ENCODE data around the gene SGTA. TPM values are rescaled to one million over a fixed set of nuclear protein-coding genes. Genes with fewer than 3 reads are reported as not detected.

SGTA gene
- total RNA-seq, 1 experiment from 2014 or later: 35.1 TPM

DNA sequence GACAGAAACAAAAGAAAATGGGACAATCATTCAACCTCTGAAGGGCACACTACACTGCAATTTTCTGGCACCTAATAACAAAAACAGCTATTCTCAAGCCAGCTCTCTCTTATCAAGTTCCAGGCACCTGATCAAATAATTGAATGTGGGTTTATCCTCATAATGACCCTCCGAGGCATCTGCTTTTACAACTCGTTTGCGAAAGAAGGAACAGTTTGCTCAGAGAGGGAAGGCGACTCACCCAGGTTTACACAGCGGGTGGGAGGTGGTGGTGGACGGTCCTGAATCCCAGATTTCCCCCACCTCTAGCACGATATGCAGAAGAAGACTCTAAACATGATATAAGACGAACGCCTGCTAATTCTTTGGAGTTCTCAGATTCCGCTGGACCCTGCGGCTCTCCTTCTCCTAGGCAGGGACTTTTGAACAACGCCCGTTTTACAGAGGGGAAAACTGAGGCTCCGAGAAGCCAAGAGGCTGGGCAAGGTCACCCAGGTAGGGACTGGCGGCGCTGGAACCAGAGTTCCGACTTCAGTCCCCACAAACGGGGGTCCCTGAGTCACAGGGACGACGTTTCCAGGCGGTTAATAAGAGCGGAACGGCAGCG lies 641 bp downstream of the SGTA start:
- in situ Hi-C loops (cut with HindIII; ENCODE audit: low pct_unique_long_range_greater_than_20kb, low sequenced_read_pairs): no loop called here
- no peak for DNase-seq (ENCODE audit: low read depth, low spot score)

- no peak for DNase-seq (ENCODE audit: low read depth, low spot score)
- in situ Hi-C loops (cut with HindIII; ENCODE audit: low pct_unique_long_range_greater_than_20kb, low sequenced_read_pairs): no loop called here
Measured at GRCh38 chr19:2780284-2780683, 2.8 kb downstream of the SGTA start.

GRCh38 chr19:2779121-2779740 lies 3.8 kb downstream of the SGTA start:
- in situ Hi-C loops (cut with HindIII; ENCODE audit: low pct_unique_long_range_greater_than_20kb, low sequenced_read_pairs): no loop called here
- no peak for DNase-seq (ENCODE audit: low read depth, low spot score)

DNA sequence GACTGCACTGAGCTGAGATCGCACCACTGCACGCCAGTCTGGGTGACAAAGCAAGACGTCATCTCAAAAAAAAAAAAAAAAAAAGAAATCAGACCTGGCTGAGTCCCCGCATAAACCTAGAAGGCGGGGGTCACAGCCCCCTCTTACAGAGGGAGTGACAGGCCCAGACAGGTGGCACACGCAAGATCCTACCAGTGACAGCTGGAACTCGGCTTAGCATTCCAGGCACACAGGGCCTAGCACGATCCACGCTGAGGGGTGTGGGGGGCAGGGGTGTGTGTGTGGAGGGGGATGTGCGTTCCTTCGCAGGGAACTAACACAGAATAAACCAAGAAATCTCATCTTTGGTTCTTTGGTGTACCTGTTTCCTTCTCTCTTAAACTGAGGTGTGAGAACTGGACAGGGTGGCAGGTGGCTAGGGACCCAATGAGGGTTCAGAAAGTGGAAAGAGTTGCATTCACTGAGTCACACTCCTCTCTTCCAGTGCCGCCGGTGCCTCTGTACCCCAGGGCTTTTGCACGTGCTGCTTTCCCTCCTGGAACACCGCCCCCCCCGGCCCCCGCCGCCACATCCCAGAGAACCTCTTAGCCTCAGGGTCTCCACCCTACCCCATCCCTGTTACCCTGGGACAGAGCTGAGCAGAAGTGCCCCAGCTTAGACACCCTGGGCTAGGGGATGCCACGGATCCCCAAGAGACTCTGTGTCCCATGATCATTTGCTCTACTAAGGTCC lies 5.0 kb downstream of the SGTA start:
- in situ Hi-C loops (cut with HindIII; ENCODE audit: low pct_unique_long_range_greater_than_20kb, low sequenced_read_pairs): no loop called here
- no peak for DNase-seq (ENCODE audit: low read depth, low spot score)

DNA sequence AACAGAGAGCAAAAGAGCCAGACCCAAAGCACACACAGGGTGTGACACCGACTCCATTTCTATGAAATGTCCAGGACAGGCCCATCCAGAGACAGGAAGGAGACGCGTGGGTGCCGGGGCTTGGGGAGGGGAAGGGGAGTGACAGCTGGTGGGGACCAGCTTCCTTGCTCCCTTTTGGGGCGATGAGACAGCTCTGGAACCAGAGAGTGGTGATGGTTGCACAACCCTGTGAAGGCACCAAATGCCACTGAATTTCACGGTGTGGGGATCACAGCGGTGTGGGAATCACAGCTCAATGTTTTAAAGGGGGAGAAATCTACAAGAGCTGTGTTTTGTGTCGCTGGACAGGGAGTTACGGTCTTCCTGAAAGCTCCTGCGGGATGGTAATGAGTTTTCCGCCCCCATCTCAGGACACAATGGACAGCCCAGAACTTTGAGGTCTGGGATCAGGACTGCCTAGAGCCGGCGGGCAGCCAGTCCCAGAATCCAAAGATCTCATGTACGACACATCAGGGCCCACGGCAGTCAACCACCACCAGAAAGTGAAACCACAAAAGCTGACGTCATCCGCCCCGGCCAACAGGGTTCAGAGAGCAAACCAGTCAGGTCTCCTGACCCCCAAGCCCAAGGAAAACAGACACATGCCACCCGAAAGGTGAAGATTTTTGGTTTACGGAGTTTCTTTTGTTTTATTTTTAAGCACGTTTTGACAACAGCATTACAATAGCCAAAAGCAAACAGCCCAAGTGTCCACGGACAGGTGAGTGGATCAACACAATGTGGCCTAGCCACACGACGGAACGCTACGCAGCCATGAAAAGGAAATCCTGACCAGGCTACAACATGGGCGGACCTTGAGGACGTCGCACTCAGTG lies 7.3 kb downstream of the SGTA start:
- peak; percentile 37 for DNase-seq (ENCODE audit: low read depth, low spot score)
- in situ Hi-C loops (cut with HindIII; ENCODE audit: low pct_unique_long_range_greater_than_20kb, low sequenced_read_pairs): no loop called here

DNA sequence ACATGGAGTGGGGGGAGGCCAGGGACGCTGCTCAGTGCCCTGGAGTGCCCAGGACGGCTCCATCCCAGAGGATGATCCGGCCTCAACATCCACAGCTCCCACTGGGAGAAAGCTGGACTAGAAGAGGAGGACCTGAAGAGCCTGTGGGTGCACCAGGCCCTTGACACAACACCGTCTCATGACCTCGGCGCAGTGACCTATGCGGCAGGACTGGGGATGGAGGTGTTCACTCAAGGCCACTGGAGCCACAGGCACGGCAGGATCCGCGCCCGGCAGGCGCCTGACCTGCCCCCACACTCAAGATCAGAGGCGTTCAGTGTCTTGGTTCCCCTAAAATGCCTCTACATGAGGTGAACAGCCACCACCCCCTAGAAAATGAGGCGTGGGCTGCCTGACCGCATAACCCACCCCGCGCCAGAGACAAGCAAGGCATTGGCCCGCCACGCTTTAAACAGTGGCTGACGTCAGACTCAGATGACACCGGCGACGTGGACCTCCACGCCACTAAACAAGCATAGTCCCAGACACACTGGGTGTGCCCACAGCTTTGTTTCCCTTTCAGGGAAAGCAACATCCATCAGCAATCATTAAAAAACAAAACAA lies 8.0 kb downstream of the SGTA start:
- no peak for DNase-seq (ENCODE audit: low read depth, low spot score)
- in situ Hi-C loops (cut with HindIII; ENCODE audit: low pct_unique_long_range_greater_than_20kb, low sequenced_read_pairs): no loop called here

- in situ Hi-C loops (cut with HindIII; ENCODE audit: low pct_unique_long_range_greater_than_20kb, low sequenced_read_pairs): no loop called here
- no peak for DNase-seq (ENCODE audit: low read depth, low spot score)
Measured at GRCh38 chr19:2774083-2774679, 8.9 kb downstream of the SGTA start.

DNA sequence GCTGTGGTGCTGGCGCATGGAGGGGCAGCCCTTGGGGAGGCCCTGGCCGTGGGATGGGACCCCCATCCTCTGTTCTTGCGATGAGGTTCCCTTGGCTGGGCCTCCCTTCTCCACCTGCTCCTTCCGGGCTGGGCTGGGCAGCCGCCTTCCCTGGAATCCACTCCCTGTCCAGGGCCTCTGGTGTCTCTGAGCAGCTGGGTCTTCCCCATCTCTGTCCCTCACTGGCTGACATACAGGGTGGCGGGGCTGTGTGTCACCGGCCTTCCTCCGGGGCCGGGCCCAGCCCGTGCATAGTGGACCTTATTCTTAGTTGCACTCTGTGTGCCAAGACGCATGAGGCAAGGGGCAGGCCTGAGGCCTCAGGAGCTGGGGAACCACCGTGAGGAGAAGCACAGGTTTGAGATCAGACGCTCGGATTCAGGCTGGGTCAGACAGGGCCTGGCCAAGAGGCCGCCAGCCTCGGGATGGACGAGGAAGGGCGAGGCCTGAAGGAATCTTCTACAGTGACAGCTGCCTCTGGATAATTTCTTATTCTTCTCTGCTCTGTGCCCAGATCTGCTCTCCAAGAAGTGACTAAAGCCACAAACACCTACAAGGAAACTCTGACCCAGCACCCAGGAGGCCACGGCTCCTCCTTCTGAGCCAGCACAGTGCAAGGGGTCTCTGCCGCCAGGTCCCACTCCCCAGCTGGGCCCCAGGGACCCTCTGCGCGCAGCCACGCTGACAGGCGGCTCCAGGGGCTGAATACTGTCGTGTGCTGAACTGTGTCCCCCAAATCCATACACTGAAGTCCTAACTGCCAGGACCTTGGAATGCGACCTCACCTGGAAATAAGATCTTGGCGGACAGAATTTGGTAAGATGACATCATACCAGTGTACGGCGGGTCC lies 11.0 kb downstream of the SGTA start:
- in situ Hi-C loops (cut with HindIII; ENCODE audit: low pct_unique_long_range_greater_than_20kb, low sequenced_read_pairs): no loop called here
- DNase-seq (ENCODE audit: low read depth, low spot score): no peak

DNA sequence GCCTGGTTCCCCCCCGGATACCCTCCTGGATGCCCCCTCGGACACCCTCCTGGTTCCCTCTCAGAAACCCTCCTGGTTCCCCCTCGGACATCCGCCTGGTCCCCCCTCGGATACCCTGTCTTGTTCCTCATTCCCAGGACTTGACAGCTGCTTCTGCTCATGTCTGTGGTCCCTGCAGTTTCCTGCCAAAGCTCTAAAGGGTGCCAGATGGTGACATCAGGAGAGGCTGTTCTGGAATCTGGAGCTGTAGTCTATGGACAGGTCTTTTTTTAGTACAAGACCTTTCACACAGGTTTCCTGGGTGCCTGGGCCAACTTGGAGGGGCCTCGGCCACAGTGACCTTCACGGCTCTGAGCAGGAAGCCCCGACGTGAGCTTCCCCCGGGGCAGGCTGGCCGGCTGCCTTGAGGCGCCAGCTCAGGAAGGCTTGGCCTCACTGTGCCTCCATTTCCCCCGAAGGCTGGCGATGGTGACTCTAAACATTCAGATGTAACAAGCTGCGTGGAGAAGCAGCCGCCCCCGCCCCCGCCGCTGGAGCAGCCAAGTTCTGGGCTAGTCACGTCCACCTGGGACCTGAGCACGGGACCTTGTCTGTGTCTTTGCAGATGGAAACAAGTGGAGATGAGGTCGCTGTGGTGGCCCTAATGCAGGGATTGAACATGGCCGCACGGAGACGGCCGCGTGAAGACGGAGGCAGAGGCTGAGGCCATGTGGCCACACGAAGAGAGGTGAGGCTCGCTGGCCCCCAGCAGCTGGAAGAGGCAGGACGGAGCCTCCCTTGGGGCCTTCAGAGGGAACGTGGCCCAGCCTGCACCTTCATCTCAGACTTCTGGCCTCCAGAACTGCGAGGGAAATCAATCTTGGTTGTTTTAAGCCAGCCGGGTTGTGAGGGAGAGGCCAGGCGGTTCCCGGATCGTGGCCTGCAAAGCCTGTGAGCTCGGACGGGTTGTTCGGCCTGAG lies 12.7 kb downstream of the SGTA start:
- no peak for DNase-seq (ENCODE audit: low read depth, low spot score)
- in situ Hi-C loops (cut with HindIII; ENCODE audit: low pct_unique_long_range_greater_than_20kb, low sequenced_read_pairs): no loop called here

DNA sequence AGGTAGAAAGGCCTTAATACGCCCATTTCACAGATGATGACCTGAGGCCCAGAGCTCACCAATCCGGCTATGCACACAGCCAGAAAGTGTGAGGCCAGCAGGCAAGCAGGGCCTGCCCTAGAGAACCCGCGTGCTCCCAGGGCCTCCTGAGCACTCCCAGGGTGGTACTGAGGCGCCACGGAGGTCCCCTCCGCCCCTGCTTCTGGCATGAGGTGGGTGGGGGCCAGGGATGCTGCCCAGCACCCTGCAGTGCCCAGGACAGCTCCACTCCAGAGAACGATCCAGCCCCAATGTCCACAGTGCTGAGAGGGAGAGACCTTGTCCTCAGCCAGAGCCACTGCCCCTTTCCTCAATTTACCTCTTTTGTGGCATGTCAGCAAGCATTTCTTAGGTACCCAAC lies 13.9 kb downstream of the SGTA start:
- in situ Hi-C loops (cut with HindIII; ENCODE audit: low pct_unique_long_range_greater_than_20kb, low sequenced_read_pairs): no loop called here
- DNase-seq (ENCODE audit: low read depth, low spot score): no peak

GRCh38 chr19:2768365-2769132 lies 14.5 kb downstream of the SGTA start:
- in situ Hi-C loops (cut with HindIII; ENCODE audit: low pct_unique_long_range_greater_than_20kb, low sequenced_read_pairs): no loop called here
- no peak for DNase-seq (ENCODE audit: low read depth, low spot score)

DNA sequence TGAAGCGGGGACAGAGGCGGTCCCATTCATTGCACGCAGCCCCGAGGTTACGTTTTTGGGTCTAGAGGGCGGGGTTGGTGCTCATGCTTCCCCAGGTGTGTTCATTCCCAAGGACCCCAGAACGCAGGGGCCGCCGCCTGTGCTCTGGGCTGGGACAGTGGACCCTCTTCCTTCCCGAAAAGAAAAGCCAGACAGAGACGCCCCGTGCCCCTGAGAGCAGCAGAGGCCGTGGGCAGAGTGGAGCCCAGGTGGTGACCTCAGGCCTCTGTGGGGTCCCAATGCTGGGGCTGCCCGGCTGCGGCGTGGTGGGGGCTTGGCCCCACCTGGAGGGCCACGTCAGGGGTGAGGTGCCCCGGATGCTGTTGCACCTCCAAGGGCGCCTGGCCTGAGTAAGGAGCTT lies 15.4 kb downstream of the SGTA start:
- no peak for DNase-seq (ENCODE audit: low read depth, low spot score)
- in situ Hi-C loops (cut with HindIII; ENCODE audit: low pct_unique_long_range_greater_than_20kb, low sequenced_read_pairs): no loop called here

DNA sequence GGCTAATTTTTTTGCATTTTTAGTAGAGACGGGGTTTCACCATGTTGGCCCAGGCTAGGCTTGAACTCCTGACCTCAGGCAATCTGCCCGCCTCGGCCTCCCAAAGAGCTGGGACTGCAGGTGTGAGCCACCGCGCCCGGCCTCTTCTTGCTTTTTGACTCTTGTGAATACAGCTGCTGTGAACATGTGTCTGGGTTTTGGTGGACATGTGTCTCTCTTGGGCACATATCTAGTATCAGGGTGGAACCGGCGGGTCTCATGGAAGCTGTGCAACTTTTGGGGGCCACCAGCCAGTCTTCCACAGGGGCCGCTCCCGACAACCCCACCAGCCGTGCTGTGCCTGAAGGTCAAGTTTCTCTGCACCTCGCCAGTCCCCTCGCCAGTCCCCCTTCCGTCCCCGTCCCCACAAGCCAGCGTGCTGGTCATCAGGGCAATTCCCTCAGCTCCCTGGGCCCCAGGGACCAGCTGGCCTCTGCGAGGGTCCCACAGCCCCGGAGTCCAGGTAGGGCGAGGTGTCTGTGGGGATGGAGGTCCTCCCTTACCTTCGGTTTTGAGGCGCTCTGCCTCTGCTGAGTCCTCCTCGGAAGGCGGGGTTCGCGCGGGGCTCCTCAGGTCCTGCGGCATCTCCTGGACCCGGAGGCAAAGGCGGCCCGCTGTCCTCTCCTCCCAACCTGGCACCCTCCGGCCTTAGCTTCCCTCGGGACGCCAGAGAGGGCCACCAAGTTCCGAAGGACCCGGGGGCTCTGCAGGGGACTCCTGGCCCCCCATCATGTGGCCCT lies 16.3 kb downstream of the SGTA start:
- in situ Hi-C loops (cut with HindIII; ENCODE audit: low pct_unique_long_range_greater_than_20kb, low sequenced_read_pairs): no loop called here
- DNase-seq (ENCODE audit: low read depth, low spot score): no peak

- DNase-seq (ENCODE audit: low read depth, low spot score): no peak
- in situ Hi-C loops (cut with HindIII; ENCODE audit: low pct_unique_long_range_greater_than_20kb, low sequenced_read_pairs): no loop called here
Measured at GRCh38 chr19:2765376-2765775, 17.7 kb downstream of the SGTA start.
